GM12878 (cell line): ENCODE measurements around the gene ZNF814. TPM values are rescaled to one million over a fixed set of nuclear protein-coding genes. Genes with fewer than 3 reads are reported as not detected.

Experiments used
- ATAC-seq: fragments of 200-7000 bp; cut with Tn5 transposase; 3 replicates; pipeline ENCODE4 v1.9.1; 2020; ENCODE audit warnings: mild to moderate bottlenecking, moderate library complexity
- BruUV-seq: library from RNA; stranded (reverse); fragments of 400-500 nt; replicated peaks from 2 replicates; lab custom pipeline; 2021; lab: Mats Ljungman, UMichigan
- CTCF ChIA-PET: fragments of 300-600 bp; sonication (Branson Sonifier 250); formaldehyde crosslinking; extraction: SDS; loops from one replicate; lab custom pipeline; 2021; ENCODE audit warnings: inconsistent platforms; lab: Yijun Ruan, JAX
- POLR2A ChIA-PET: fragments of 350-600 bp; formaldehyde crosslinking; extraction: SDS; loops from one replicate; lab custom pipeline; 2021; ENCODE audit warnings: inconsistent platforms; lab: Charles Lee
- RAD21 ChIA-PET: fragments of 300-600 bp; sonication (Branson Sonifier 250); formaldehyde crosslinking; loops from one replicate; lab custom pipeline; 2023; ENCODE audit warnings: antibody characterized with exemption; ENCODE audit not compliant: unreplicated experiment; lab: Charles Lee
- SMC1A ChIA-PET: fragments of 300-600 bp; sonication (Branson Sonifier 250); formaldehyde crosslinking; loops from one replicate; lab custom pipeline; 2023; ENCODE audit not compliant: unreplicated experiment, uncharacterized antibody; lab: Charles Lee
- DNase-seq: peaks from one replicate; pipeline ENCODE4 v3.0.0-alpha.2; 2011; ENCODE audit warnings: low read depth, low spot score
- FAIRE-seq: peaks from 3 replicates; lab custom pipeline; 2011; peaks lifted over from hg19 to GRCh38; lab: Jason Lieb, UNC
- H2AFZ ChIP-seq: 2 replicates; pipeline ENCODE4 v1.6.0; 2011; ENCODE audit warnings: low read depth, low read length, control low read depth; ENCODE audit not compliant: control insufficient read depth
- H3K27ac ChIP-seq: 2 replicates; pipeline ENCODE4 v1.5.1; 2011; ENCODE audit warnings: control low read depth; ENCODE audit not compliant: control insufficient read depth, insufficient read depth
- H3K27me3 ChIP-seq, 2 experiments: replicated peaks in 1 of 2; 2 replicates each; pipeline versions ENCODE4 v1.6.0 to v1.6.1; 2011; ENCODE audit warnings: low read length in 1 of 2; ENCODE audit not compliant: control insufficient read depth in 2 of 2, insufficient read depth in 2 of 2
- H3K36me3 ChIP-seq, 2 experiments: 2 replicates each; pipeline ENCODE4 v1.5.1; 2011; ENCODE audit warnings: low read length in 1 of 2; ENCODE audit not compliant: control insufficient read depth in 2 of 2, insufficient read depth in 2 of 2
- H3K4me1 ChIP-seq: 2 replicates; pipeline ENCODE4 v1.6.1; 2011; ENCODE audit warnings: mild to moderate bottlenecking, low read length, moderate library complexity, mixed read lengths; ENCODE audit not compliant: control insufficient read depth, insufficient read depth
- H3K4me2 ChIP-seq: 2 replicates; pipeline ENCODE4 v1.6.0; 2011; ENCODE audit warnings: control low read depth; ENCODE audit not compliant: control insufficient read depth, insufficient read depth
- H3K4me3 ChIP-seq: fragments of 200-600 bp; sonication (generic); 2 replicates; pipeline ENCODE4 v1.5.1; 2016
- H3K79me2 ChIP-seq: 2 replicates; pipeline ENCODE4 v1.6.0; 2011; ENCODE audit warnings: low read length; ENCODE audit not compliant: control insufficient read depth, insufficient read depth
- H3K9ac ChIP-seq: 2 replicates; pipeline ENCODE4 v1.8.0; 2011; ENCODE audit warnings: low read length, control low read depth, mixed read lengths; ENCODE audit not compliant: control insufficient read depth, insufficient read depth
- H3K9me3 ChIP-seq: replicated peaks from 3 replicates; pipeline ENCODE4 v1.5.1; 2011; ENCODE audit warnings: mild to moderate bottlenecking, low read length; ENCODE audit not compliant: control insufficient read depth, insufficient read depth
- H4K20me1 ChIP-seq: 2 replicates; pipeline ENCODE4 v1.6.0; 2011; ENCODE audit not compliant: control insufficient read depth, insufficient read depth
- ATF2 ChIP-seq: IDR thresholded peaks from 2 replicates; pipeline ENCODE4 v1.6.1; 2012; ENCODE audit warnings: low read length, inconsistent platforms
- CHD1 ChIP-seq: IDR thresholded peaks from 2 replicates; pipeline ENCODE4 v1.6.1; 2012; ENCODE audit warnings: low read depth, low read length, improper control_type of control experiment
- ETV6 ChIP-seq, 2 experiments: fragments of 450-650 bp in 1 of 2; IDR thresholded peaks in 1 of 2; conservative IDR thresholded peaks in 1 of 2; 2 replicates each; pipeline ENCODE4 v1.6.1; 2014; ENCODE audit warnings: antibody characterized with exemption in 1 of 2, borderline replicate concordance in 1 of 2, low read depth in 1 of 2, mild to moderate bottlenecking in 1 of 2, moderate library complexity in 1 of 2
- EZH2 ChIP-seq: IDR thresholded peaks from 2 replicates; pipeline ENCODE4 v1.6.1; 2012; ENCODE audit warnings: low read depth, mild to moderate bottlenecking, control low read depth, inconsistent platforms, low read length, borderline replicate concordance; ENCODE audit not compliant: control insufficient read depth
- FOS ChIP-seq: IDR thresholded peaks from 3 replicates; pipeline ENCODE4 v1.6.1; 2011; ENCODE audit warnings: borderline replicate concordance; ENCODE audit not compliant: insufficient read length; ENCODE audit errors: extremely low read depth
- IKZF1 ChIP-seq: fragments of 450-650 bp; conservative IDR thresholded peaks from 2 replicates; pipeline ENCODE4 v1.6.1; 2017; ENCODE audit warnings: antibody characterized with exemption, mild to moderate bottlenecking
- NR2F1 ChIP-seq: fragments of 450-650 bp; conservative IDR thresholded peaks from 2 replicates; pipeline ENCODE4 v1.6.1; 2017; ENCODE audit warnings: mild to moderate bottlenecking
- RB1 ChIP-seq: fragments of 450-650 bp; formaldehyde crosslinking; IDR thresholded peaks from 2 replicates; pipeline ENCODE4 v1.6.1; 2017; ENCODE audit warnings: mild to moderate bottlenecking, borderline replicate concordance
- RELB ChIP-seq: fragments of 450-650 bp; IDR thresholded peaks from 2 replicates; pipeline ENCODE4 v1.6.1; 2017; ENCODE audit warnings: low read depth, mild to moderate bottlenecking, moderate library complexity
- RUNX3 ChIP-seq: IDR thresholded peaks from 2 replicates; pipeline ENCODE4 v1.6.1; 2012; ENCODE audit warnings: low read length, inconsistent platforms
- SMAD5 ChIP-seq: IDR thresholded peaks from 2 replicates; pipeline ENCODE4 v1.6.1; 2016; ENCODE audit warnings: antibody characterized with exemption, low read depth
- ZNF384 ChIP-seq: IDR thresholded peaks from 2 replicates; pipeline ENCODE4 v1.6.1; 2012; ENCODE audit warnings: low read depth, mild to moderate bottlenecking, low read length, improper control_type of control experiment, borderline replicate concordance
- ZSCAN29 ChIP-seq: fragments of 450-650 bp; IDR thresholded peaks from 2 replicates; pipeline ENCODE4 v1.6.1; 2017; ENCODE audit warnings: mild to moderate bottlenecking, moderate library complexity
- WGBS: methylation state at CpG from one replicate; pipeline ENCODE4 v1.1.6; 2016; ENCODE audit warnings: low lambda C conversion rate; ENCODE audit not compliant: insufficient replicate concordance, insufficient coverage; ENCODE audit errors: missing lambda C conversion rate; 5-methylcytosine and 5-hydroxymethylcytosine counted together
- in situ Hi-C: fragments of 300-500 bp; cut with MboI; formaldehyde crosslinking; loops from 9 replicates; pipeline ENCODE4 v1.14.3; 2018; ENCODE audit warnings: mixed read lengths
- intact Hi-C: fragments of 100-400 bp; cut with micrococcal nuclease; formaldehyde crosslinking; loops from one replicate; pipeline ENCODE4 v1.14.2; 2022; ENCODE audit not compliant: unreplicated experiment
- polyA plus RNA-seq, 11 experiments: library from polyadenylated mRNA; depleted of rRNA in 4 of 11; unstranded in 6 of 11; stranded (reverse) in 5 of 11; fragments of >200 nt; fragmentation: Nextera tagmentation in 4 of 11; fragmentation: Illumina TruSeq in 1 of 11; extraction: Ambion mirVana in 4 of 11; extraction: Trizol in 1 of 11; gene quantifications; 1 replicate in 1 of 11; 2 replicates in 10 of 11; pipeline versions ENCODE4 v1.2.1 to v1.2.3, GENCODE V29; 2011 to 2016; ENCODE audit warnings: inconsistent platforms in 2 of 11, missing spikeins in 2 of 11, low read depth in 1 of 11
- total RNA-seq, 4 experiments: library from RNA; depleted of rRNA in 3 of 4; stranded (reverse); fragments of >200 nt in 3 of 4; fragmentation: Illumina TruSeq in 1 of 4; extraction: Trizol in 1 of 4; gene quantifications; 2 replicates each; pipeline versions ENCODE4 v1.2.1 to v1.2.3, GENCODE V29; 2013 to 2021

Gene ZNF814
- total and polyA plus RNA-seq, 10 of the 15 experiments (the other 5 are each of a cell fraction or from before 2014, with no cell fraction given): 10.9 to 31.0 (median 21.6) TPM

GRCh38 chr19:57807541-57807940, 81.3 kb downstream of the ZNF814 start:
- CTCF ChIA-PET: no interaction called here
- POLR2A ChIA-PET: no interaction called here
- Histone ChIP-seq H3K4me2 (no peak overlapping the region), H3K36me3 (peaks cover 5 to 7% of the 10 kb centered on the region in 2 experiments; a peak in 3 of 4 replicates), H3K27me3 (no peaks in the 10 kb centered on the region), H2AFZ (no peak overlapping the region), H4K20me1 (no peaks in the 10 kb centered on the region), H3K4me1 (peaks cover 6% of the 10 kb centered on the region), H3K9me3 (no peaks in the 10 kb centered on the region; the same call in 2 of the 3 replicates), H3K27ac (no peak overlapping the region), H3K9ac (no peak overlapping the region), H3K79me2 (no peaks in the 10 kb centered on the region; the same call in 1 of the 2 replicates), H3K4me3 (no peak overlapping the region)
- intact Hi-C loops: no loop called here
- TF ChIP-seq ETV6 (conservative IDR thresholded peaks at IDR 0.05 in 1 of 2, IDR thresholded peaks at IDR 0.05 in 1 of 2; ENCODE audit: borderline replicate concordance in 1 of 2, low read depth in 1 of 2) (no peak), RB1 (no peak), ZSCAN29 (no peak), CHD1 (no peak)
- in situ Hi-C loops: loop anchor here (25.0 kb wide), 1 partner anchor 1670 kb away; the partner anchor contains the start of gene ZNF444
- SMC1A ChIA-PET: no interaction called here
- DNase-seq (no peak), ATAC-seq (no peak), FAIRE-seq (no peak)
- no TSS peak for BruUV-seq
- RAD21 ChIA-PET: no interaction called here
- 100% methylated on average over 2 of the region's 2 CpGs for WGBS

- H3K36me3 ChIP-seq: peaks cover 2 to 7% of the 10 kb centered on the region in 2 experiments; a peak in 3 of 4 replicates
- RAD21 ChIA-PET: interaction anchor here (1.0 kb wide), 1 partner anchor 15 kb away, joined by 5 read pairs; no protein-coding TSS in a partner anchor
- no peak for DNase-seq
- in situ Hi-C loops (loop anchor here (25.0 kb wide), 1 partner anchor 1666 kb away; the partner anchor contains the start of gene ZNF444), intact Hi-C loops (no loop called here)
- FAIRE-seq: no peak
- H3K9me3 ChIP-seq: no peaks in the 10 kb centered on the region; the same call in 2 of the 3 replicates
- SMC1A ChIA-PET: no interaction called here
- H2AFZ ChIP-seq: peak overlapping the region; percentile 26; the same call in 1 of the 2 replicates
- H3K27ac ChIP-seq: peak overlapping the region; percentile 68
- H3K4me3 ChIP-seq: peak overlapping the region; percentile 65
- H3K27me3 ChIP-seq: no peaks in the 10 kb centered on the region
- no peaks in the 10 kb centered on the region for H4K20me1 ChIP-seq
- TSS peak; percentile 2 for BruUV-seq
- H3K4me1 ChIP-seq: peaks cover 5% of the 10 kb centered on the region
- ATAC-seq: peak; percentile 54
- POLR2A ChIA-PET: interaction anchor here (1.4 kb wide), 1 partner anchor 10 kb away, joined by 4 read pairs; no protein-coding TSS in a partner anchor
- peak overlapping the region; percentile 67 for H3K9ac ChIP-seq
- CTCF ChIA-PET: interaction anchor here (0.7 to 1.2 kb wide), 2 partner anchors 10 to 51 kb away, joined by 3 read pairs; no protein-coding TSS in a partner anchor
- H3K79me2 ChIP-seq: no peaks in the 10 kb centered on the region; the same call in 1 of the 2 replicates
- H3K4me2 ChIP-seq: peak overlapping the region; percentile 89
- 84% methylated on average over 15 of the region's 19 CpGs for WGBS
- TF ChIP-seq FOS: no peak
- TF ChIP-seq IKZF1: 0 out of 2 replicates have a peak, but pooled peaks have one; percentile 32
- 0 out of 2 replicates have a peak, but pooled peaks have one; percentile 24 for TF ChIP-seq RELB
- TF ChIP-seq RUNX3: peak; percentile 56; the same call in 1 of the 2 replicates
- 0 out of 2 replicates have a peak, but pooled peaks have one; percentile 32 for TF ChIP-seq ZNF384
- TF ChIP-seq ATF2: no peak
- TF ChIP-seq SMAD5: no peak
- peak; percentile 72 for TF ChIP-seq NR2F1
- no peak for TF ChIP-seq EZH2
These were observed 85.1 kb downstream of the ZNF814 start for GRCh38 chr19:57803594-57804325.
